Measurements from ENCODE around the gene NCAPD2.
"Not testable (repeated sequence)": the region's sequence is repeated elsewhere in the genome, so short reads cannot be mapped to it uniquely, and the experiment has no call there.

The NCAPD2 gene

DNA sequence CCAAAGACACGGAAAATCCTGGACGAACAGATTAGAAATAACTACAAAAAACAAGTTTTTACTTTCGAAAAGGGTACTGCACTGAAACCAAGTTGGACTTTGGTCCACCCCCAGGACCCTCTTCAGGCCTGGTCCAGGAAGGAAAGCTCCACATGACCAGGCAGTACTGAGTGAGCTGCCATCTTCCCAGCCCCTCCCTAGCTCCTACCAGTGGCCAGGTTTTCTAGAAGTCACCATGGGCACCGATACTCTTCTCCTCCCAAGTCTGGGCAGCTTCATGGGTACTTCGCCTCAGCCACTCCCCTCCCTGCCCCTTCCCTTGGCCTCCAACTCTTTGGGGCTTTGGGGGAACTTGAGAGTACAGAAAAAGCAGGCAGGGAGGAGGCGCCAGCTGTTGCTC lies 30.0 kb upstream of the NCAPD2 start:
- no peak for DNase-seq

DNA sequence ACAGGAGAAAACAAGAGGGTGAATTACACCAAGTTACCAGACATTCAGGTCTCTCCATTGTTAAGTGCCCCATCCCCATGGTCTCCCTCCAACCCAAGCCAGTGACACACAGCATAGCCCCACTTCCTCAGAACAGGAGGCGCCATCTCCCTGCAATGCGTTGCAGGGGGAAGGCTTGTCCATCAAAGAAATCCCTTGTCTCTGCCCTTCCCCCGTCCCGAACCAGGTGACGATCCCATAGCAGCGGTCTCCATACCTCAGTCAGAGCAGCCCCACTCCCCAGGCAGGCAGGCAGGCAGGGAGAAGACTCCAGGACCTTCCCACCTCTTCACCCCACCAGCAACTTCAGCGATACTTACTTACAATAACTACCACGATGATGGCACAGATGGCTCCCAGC lies 29.4 kb upstream of the NCAPD2 start:
- no peak for DNase-seq

DNA sequence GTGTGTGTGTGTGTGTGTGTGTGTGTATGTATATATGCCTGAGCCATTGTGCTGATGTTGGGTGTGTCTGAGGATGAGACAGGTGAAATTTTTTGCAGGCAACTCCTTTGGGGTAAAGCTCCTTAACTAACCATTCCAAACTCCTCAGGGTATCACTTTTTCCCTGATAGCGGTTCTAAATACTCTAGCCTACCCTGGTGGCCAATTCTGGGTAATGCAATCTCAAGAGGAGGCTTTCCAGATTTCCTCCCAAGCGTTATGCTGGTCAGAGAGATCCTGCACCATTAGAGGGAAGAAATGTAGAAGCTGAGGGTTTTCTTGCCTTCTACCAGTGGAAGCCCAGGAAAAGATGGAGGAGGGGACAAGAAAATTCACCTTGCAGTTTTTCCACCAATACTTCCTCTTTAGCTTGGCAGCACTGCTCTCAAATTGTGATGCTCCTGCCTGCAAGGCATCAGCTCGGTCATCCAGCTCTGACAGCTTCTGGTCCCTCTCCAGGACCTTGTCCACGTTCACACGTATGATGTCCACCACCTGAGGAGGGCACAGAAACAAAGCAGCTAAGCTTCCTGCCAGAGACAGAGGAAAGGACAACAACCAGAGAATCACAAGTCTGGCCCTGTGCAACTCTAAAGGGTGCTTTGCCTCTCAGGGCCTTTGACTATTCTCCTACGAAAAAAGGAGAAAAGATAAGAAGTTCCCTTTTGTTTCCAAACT lies 28.3 kb upstream of the NCAPD2 start:
- DNase-seq: peak; percentile 34

DNA sequence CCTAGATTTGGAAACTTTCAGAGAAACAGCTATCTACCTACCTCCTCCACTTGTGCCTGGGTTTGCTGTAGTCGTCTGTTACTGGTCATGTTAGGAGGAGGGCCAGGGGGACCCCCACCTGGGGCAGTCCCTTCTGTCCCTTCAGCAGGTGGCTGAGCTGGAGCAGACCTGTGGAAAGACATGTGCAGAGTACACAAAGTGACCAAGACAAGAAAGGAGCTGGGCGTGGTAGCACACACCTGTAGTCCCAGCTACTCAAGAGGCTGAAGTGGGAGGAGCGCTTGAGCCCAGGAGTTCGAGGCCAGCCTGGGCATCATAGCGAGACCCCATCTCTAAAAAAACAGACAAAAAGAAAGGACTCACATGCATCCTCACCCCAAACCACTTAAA lies 27.7 kb upstream of the NCAPD2 start:
- DNase-seq: no peak

DNA sequence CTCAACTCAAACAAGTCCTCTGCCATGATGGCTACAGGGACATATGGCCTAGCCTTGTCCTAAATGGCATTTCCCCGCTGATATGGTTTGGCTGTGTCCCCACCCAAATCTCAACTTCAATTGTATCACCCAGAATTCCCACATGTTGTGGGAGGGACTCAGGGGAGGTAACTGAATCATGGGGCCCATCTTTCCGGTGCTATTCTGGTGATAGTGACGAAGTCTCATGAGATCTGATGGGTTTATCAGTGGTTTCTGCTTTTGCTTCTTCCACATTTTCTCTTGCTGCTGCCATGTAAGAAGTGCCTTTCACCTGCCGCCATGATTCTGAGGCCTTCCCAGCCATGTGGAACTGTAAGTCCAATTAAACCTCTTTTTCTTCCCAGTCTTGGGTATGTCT lies 27.2 kb upstream of the NCAPD2 start:
- DNase-seq: not testable (repeated sequence)

DNA sequence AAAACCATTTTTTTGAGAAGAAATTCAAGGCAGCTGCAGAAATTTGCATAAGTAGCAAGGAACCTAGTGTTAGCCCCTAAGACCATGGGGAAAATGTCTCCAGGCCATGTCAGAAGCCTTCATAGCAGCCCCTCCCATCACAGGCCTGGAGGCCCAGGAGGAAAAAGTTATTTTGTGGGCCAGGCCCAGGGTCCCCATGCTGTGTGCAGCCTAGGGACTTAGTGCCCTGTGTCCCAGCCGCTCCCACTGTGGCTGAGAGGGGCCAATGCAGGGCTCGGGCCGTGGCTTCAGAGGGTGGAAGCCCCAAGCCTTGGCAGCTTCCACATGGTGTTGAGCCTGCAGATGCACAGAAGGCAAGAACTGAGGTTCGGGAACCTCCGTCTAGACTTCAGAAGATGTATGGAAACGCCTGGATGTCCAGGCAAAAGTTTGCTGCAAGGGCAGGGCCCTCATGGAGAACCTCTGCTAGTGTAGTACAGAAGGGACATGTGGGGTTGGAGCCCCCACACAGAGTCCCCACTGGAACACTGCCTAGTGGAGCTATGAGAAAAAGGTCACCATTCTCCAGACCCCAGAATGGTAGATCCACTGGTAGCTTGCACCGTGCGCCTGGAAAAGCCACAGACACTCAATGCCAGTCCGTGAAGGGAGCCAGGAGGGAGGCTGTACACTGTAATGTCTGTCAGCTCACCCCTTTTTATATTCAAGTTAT lies 26.2 kb upstream of the NCAPD2 start:
- not testable (repeated sequence) for DNase-seq

DNA sequence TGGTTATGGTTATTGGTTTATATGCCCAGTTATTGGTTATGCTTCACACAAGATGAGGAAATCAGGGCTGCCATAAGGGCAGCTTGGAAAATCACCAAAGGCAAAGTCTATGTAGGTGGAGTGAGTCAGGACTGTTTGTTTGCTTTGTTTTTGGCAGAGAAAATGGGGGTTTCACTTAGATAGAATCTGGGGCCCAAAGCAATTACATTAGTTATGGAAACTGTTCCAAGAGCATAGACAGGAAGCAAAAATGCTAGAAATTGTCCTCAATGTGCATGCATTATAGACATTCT lies 25.7 kb upstream of the NCAPD2 start:
- DNase-seq: no peak

DNA sequence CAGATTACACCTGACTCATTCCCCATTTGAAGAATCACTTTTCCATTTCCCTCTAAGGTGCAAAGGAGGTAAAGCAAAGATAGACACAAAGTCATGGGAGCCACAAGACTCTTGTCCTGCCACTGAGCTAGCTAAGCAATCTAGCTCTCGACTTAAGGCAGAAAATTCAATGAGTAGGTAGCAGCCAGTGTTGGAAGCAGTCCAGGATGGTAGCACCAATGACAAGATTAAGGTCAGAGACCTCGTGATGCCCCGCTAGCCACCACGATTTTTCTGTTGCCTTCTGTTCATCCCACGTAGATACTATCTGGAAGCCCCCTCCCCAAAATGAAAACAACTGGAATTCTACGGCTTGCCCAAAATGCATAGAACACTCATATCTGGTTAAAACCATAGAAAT lies 24.8 kb upstream of the NCAPD2 start:
- DNase-seq: no peak

DNA sequence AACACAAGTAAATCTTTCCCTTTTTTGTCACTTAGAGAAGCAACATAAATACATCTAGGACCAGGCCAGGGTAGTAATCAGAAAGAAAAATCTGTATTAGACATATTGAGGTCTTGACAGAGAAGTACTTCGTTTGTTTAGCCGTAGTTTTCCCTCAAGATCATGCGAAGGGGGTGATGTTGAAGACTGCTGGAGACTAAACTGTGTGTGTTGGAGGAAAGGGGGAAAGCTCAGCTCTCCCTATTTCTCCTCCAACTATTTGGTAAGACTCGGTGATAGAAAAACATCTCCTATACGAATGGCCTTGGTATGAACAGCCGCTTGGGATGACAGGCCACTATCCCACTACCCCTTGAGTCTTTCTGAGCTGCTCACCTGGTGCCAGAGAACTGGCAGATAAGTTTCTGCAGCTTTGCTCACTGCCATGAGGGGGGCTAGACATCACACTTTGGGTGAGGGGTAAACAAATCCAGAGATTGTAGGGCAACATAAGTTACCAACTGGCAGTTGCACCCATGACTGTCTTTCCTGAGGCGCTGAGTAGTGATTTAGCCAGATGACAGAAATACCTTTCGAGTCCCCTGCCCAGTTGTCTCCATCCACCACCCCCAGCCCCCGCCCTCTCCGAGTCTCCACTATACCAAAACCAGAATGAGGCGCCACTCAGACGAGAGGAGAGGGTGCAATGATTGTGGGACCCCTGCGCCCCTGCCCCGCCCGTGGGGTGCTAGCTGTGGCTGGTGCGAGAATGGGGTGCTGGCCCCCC lies 24.1 kb upstream of the NCAPD2 start:
- DNase-seq: no peak

DNA sequence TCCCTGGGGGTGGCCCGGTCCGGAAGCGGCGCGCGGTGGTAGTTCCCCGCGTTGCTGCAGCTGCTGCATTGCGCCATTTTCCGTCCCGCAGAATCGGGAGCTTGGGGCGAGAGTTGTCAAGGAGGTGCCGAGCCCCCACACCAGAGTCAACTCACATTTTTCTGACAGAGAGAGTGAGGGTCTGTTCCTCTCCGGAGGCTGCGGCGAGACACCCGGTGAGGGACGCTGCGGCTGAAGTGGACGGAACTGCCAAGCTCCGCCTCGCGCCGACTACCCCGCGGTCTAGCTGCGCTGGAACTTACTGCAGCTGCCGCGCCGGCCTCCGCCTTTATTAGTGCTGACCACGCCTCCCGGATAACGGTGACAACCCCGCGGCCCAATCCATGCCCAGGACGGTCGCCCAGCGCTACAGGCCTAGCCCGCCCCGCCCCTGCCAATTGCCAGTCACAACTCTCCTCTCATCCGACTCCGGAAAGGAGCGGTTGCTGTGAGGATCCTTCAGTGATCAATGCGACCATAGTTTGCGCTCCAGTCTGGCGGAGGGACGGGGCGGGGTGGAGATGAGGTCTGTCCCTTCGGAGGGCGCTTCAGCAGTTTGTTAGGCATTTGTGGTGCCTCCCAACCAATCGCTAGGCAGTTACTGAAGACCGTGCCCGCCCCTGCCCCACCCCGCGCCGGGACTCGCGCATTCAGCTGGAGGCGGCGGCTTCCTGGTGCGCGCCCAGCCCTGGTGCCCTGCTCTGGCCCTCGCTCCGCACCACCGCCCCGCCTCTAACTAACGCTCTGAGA lies 23.3 kb upstream of the NCAPD2 start, which contains the start of gene VAMP1:
Gene VAMP1, minus strand, starts transcription at position 303 of the 789 bp plus-strand sequence. Its CDS starts 146 bp downstream, at position 157.
- peak; percentile 95 for DNase-seq

DNA sequence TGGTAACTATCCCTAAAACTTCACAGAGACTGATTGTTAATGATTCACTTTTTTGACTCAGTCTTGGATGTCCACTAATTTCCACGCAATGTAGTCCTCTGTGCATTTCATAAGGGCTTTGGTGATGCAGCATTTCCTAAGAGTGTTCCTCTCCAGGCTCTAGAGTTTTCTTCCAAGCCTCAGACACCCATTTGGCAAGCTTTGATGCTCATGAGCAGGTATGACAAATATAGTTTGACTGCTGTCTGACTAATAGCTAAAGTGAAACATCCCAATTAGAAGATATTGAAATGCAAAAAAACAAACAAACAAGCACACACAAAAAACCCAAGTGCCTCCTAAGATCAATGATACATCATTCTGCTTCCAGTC lies 21.9 kb upstream of the NCAPD2 start:
- DNase-seq: peak; percentile 21

DNA sequence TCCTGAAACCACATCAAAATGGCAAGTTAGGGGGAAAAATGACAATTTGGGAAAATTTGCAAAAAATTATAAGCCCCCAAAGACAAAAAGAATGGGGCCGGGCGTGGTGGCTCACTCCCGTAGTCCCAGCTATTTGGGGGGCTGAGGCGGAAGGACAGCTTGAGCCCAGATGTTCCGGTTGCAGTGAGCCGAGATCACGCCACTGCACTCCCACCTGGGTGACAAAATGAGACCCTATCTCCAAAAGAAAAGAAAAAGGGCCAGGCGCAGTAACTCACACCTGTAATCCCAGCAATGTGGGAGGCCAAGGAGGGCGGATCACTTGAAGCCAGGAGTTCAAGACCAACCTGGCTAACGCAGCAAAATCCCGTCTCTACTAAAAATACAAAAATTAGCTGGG lies 21.4 kb upstream of the NCAPD2 start:
- DNase-seq: no peak

DNA sequence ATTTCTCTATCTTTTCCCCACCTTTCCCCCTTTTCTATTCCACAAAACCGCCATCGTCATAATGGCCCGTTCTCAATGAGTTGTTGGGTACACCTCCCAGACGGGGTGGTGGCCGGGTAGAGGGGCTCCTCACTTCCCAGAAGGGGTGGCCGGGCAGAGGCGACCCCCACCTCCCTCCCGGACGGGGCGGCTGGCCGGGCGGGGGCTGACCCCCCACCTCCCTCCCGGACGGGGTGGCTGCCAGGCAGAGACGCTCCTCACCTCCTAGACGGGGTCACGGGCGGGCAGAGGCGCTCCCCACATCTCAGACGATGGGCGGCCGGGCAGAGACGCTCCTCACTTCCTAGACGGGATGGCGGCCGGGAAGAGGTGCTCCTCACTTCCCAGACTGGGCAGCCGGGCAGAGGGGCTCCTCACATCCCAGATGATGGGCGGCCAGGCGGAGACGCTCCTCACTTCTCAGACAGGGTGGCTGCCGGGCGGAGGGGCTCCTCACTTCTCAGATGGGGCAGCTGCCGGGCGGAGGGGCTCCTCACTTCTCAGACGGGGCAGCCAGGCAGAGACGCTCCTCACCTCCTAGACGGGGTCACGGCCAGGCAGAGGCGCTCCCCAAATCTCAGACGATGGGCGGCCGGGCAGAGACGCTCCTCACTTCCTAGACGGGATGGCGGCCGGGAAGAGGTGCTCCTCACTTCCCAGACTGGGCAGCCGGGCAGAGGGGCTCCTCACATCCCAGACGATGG lies 18.5 kb upstream of the NCAPD2 start:
- not testable (repeated sequence) for DNase-seq

DNA sequence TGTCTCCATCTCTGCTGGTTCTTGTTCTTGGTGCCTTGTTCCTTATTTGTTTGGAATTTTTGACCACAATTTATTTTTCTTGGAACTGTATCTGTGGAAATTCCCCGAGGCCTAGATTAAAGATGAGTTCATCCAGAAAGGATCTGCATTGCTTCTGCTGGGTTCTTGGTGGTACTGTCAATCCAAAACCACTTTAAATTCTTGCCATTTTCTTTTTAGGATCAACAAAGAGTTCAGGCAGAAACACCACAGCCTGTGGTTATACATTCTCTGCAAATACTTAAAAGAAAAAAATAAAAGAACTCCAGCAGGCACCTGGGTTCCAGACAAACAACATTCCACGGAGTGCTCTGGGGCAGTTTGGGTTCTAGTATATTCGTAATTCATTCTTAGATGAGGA lies 17.4 kb upstream of the NCAPD2 start:
- peak; percentile 88 for DNase-seq

DNA sequence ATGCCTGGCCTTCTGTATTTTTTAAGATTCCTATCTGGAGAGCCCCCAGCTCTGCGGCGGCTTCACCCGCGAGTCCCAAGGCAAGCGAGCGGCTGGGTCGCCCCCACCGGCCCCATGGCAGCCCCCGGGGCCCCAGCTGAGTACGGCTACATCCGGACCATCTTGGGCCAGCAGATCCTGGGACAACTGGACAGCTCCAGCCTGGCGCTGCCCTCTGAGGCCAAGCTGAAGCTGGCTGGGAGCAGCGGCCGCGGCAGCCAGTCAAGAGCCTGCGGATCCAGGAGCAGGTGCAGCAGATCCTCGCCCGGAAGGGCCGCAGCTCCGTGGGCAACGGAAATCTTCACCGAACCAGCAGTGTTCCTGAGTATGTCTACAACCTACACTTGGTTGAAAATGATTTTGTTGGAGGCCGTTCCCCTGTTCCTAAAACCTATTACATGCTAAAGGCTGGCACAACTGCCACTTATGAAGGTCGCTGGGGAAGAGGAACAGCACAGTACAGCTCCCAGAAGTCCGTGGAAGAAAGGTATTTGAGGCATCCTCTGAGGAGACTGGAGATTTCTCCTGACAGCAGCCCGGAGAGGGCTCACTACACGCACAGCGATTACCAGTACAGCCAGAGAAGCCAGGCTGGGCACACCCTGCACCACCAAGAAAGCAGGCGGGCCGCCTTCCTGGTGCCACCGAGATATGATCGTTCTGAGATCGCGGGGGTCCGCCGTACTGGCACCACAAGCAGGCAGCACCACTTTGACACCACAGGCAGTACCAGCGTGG lies 16.1 kb upstream of the NCAPD2 start:
- not testable (repeated sequence) for DNase-seq

DNA sequence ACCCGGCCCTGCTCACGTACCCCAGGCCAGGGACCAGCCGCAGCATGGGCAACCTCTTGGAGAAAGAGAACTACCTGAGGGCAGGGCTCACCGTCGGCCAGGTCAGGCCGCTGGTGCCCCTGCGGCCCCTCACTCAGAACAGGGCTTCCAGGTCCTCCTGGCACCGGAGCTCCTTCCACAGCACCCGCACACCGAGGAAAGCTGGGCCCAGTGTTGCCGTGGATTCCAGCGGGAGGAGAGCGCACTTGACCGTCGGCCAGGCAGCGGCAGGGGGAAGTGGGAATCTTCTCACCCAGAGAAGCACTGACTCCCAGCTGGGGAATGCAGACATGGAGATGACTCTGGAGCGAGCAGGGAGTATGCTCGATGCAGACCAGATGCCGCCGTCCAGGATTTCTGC lies 15.5 kb upstream of the NCAPD2 start:
- no peak for DNase-seq

DNA sequence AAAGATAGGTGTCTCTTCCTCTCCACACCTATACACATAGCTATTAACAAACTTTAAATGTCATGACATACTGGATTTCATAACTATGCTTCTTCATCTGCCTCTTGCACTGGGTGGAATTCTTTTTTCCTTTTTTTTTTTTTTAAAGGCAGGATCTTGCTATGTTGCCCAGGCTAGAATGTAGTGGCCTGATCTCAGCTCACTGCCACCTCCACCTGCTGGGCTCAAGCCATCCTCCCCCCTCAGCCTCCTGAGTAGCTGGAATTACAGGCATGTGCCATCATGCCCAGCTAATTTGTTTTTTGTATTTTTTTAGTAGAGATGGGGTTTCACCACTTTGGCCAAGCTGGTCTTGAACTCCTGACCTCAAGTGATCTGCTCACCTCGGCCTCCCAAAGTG lies 5.7 kb upstream of the NCAPD2 start:
- no peak for DNase-seq

DNA sequence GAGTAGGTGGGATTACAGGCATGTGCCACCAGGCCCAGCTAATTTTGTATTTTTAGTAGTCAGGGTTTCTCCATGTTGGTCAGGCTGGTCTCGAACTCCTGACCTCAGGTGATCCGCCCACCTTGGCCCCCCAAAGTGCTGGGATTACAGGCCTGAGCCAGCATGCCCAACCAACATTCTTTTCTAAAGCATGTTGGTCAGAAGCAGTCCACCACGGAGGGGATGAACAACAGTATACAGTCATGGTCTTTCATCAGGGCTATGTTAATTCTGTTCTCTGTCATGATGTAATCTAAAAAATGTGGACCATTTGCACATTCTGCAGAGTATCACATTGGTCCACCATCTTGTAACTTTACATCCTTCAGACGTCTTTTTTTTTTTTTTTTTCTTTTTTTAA lies 4.5 kb upstream of the NCAPD2 start:
- DNase-seq: no peak

DNA sequence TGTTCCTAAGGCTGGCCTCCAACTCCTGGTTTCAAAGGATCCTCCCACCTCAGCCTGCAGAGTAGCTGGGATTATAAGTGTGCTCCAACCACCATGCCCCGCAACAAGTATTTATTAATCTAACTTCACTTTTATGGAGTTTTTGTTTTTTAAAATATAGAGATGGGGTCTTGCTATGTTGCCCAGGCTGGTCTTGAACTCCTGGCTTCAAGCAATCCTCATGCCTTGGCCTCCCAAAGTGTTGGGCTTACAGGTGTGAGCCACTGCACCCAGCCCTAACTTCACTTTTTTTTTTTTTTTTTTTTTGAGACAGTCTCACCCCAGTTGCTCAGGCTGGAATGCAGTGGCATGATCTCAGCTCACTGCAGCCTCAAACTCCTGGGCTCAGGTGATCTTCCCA lies 3.2 kb upstream of the NCAPD2 start:
- not testable (repeated sequence) for DNase-seq

DNA sequence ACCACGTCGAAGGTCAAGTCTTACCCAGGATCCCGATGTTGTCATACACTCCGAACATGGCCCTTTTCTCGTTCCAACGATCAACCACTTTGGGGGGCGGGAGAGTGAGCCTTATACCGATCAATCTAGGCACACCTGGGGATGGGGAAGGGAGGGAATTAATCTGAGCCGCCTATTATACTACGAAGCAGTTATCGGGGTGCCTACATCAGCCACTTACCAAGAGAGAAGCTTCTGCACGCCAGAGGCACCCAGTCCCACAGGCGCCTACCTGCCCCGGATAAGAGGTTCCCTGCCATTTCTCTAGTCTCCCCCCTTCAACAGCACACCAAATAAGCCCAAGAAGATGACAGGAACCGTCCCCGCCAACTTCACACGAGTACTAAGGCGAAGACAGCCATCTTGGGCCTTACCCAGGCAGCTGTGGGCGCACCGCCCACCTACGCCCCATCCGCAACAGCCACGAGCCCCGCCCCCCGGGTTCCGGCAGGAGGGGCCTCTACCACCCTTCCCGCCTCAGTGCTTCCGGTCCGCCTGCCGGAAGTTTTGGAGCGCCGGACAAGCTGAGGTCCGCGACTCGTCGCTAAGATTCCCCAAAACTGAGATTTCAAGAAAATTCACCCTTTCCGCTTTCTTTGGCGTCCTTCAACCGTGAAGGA lies 935 bp upstream of the NCAPD2 start, which contains the start of gene MRPL51:
Gene MRPL51, minus strand, starts transcription at position 425 of the 659 bp plus-strand sequence. Its CDS starts 126 bp downstream, at position 299.
- peak; percentile 94 for DNase-seq

DNA sequence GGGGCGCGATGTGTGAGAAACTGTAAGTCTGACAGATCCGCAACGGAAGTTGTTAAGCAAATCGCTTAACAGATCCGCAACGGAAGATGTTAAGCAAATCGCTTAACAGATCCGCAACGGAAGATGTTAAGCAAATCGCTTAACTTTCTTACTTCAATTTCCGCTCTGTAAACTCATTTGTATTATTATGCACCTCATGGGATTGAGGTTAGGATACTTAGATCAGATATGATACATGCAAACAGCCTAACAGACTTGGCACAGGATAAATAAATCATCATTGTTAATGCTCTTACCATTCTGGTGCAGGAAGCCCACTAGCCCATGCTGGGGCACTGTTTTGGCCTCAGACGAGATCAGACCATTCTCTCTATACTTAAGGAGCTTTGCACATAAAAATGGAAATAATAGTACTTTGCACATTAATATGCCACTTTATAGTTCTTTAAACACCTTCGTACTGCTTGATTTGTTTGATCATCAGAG lies 399 bp downstream of the NCAPD2 start:
- DNase-seq: no peak
